HG03432 (cell line): ENCODE data around the gene ZKSCAN5.
A peak's percentile ranks its signal among the peaks of the same experiment; 100 is the strongest.
"Not testable (repeated sequence)": the region's sequence is repeated elsewhere in the genome, so short reads cannot be mapped to it uniquely, and the experiment has no call there.

ENCODE experiments used
- ATAC-seq: cut with Tn5 transposase; IDR thresholded peaks from one replicate; pipeline ENCODE4 v1.9.1; 2021; ENCODE audit warnings: mild to moderate bottlenecking, moderate library complexity; ENCODE audit not compliant: unreplicated experiment

ZKSCAN5 gene

DNA sequence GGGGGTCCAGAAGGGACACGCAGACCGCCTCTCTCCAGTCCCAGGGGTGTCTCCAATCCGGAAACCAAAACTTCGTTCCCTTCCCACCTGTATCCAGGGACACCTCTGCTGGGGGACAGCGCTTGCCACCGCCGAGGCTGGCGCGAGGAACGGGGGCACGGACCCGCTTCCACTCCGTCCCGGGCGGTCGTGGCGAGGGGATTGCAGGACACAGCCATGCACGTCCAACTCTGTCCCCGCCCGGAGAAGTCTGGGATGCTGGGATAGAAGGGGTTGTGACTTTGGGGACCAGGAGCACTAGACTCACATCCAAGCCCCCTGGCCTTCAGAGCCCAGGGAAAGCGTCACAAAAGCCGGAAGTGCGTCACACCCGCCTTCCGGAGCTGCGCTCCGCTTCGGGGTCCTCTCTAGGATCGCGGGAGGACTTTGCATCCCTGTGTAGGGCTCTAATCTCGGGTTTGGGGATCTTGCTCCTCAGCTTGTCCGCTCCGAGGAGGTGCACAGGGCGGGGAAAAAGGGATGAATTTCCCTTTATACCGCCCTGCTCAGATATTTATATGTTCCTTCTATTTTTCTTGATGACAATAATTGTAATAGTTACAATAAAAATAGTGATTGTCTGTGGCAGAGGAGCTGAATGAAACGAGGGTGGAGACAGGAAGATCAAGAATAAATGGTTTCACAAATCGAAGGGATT is 47.5 kb downstream of the ZKSCAN5 start, which contains the start of gene FAM200A:
Gene FAM200A (minus strand): TSS at position 348 of the 697 bp plus-strand sequence. CDS start 3,707 bp downstream, outside the sequence.
- ATAC-seq, result peak; percentile 96

DNA sequence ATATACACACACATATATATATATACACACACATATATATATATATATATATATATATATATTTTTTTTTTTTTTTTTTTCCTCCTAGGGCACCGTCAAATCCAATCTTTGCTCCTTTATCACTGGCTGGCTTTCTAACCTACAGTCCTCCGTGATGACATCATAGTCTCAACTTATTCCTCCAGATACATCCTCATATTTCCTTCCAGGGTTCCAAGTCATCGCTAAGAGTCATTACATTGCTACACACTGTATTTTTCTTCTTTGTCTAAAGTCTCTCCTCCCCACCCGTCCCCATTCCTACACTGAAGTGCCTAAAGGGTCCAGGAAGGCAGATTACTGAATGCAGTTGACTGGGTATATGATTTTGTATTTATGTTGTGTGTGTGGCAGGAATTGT is 48.6 kb downstream of the ZKSCAN5 start:
- no peak for ATAC-seq

DNA sequence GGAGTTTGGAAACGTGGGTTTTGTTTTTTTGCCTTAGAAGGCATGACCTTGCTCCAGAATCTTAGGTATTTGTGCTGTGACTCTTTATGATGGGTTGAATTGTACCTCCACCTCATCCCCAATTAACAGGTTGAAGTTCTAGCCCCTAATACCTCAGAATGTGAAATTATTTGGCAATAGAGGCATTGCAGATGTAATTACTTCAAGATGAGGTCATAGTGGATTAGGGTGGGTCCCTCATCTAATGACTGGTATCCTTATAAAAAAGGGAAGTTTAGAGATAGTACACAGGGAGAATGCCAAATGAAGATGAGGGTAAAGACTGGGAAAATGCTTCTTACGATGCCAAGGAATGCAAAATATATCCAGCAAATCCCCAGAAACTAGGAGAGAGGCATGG is 50.5 kb downstream of the ZKSCAN5 start:
- ATAC-seq, result no peak

DNA sequence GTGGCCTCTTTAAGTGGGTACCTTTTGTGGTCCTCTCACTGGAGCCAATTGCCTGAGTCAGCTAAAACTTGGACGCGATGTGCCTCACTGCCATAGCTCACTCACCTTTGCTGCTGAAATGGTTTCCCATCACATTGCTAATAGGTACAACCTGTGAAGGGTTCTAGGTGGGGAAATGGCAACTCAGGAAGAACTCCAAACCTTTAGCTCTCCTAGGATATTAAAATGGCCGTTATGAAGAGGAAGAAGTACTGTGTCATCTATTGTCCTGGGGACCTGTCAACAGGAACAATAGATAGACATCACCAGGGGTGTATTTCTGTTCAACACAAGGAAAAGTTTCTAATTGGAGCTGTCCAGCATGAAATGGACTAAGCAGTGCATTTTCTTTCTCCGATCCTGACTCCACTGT is 52.7 kb downstream of the ZKSCAN5 start:
- no peak for ATAC-seq

DNA sequence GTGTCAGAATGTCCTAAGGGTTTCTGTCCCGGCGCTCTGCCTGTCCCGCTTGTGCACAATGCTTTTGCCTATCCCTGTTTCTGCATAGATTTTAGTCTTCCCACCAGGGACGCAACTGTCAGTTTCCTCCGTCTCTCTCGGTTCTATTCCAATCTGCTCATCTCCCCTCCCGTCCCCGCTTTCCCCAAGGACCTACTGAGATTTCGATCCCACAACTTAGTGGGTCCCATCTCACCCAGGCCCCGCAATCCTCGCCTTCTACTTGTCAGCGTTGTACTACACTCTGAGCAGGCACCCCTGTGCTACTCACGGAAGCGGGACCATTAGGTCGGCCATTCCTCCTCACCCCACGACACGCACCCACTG is 53.5 kb downstream of the ZKSCAN5 start:
- ATAC-seq, result peak; percentile 48

DNA sequence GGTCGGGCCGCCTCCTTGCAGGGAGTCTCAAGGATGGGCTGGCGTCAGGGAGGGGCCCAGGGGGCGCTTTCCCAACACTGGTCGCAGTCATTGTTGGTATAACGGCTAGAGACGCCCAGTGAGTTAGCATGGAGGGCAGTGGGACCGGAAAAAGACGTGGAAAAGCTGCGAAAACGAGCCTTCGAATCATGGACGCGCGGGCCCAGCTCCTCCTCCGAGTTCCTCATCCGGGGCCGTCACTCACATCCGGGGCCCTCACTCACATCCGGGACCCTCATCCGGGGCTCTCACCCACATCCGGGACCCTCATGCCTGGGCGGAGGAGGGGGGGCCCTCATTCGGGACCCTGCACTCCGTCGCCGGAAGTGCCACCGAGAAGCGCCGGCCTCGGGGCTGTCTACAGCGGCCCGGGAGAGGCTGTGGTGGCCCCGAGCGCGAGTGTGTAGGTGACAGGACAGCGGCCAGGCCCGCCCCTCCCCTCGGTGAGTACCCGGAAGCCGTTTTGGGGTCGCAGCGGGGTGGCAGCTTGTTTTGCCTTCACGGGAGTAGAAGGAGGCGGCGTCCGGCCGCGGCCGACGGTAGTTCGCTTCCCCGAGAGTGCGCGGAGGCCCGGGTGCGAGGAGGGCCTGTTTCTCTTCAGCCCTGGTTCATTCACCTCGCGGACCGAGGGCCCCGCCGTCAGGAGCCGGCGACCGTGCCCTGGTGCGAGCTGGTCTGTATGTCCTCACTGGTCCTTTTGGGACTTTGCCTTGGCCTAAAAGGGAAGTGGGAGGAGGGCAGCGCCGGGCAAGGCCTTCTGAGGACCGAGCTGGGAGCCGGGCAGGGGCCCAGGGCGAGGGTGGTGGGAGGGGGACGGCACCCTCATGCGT is 54.1 kb downstream of the ZKSCAN5 start, which contains the start of gene ZNF655:
Gene ZNF655 (plus strand): TSS at position 337 of the 869 bp plus-strand sequence. CDS start 1,918 bp downstream, outside the sequence.
- ATAC-seq, result peak; percentile 80

DNA sequence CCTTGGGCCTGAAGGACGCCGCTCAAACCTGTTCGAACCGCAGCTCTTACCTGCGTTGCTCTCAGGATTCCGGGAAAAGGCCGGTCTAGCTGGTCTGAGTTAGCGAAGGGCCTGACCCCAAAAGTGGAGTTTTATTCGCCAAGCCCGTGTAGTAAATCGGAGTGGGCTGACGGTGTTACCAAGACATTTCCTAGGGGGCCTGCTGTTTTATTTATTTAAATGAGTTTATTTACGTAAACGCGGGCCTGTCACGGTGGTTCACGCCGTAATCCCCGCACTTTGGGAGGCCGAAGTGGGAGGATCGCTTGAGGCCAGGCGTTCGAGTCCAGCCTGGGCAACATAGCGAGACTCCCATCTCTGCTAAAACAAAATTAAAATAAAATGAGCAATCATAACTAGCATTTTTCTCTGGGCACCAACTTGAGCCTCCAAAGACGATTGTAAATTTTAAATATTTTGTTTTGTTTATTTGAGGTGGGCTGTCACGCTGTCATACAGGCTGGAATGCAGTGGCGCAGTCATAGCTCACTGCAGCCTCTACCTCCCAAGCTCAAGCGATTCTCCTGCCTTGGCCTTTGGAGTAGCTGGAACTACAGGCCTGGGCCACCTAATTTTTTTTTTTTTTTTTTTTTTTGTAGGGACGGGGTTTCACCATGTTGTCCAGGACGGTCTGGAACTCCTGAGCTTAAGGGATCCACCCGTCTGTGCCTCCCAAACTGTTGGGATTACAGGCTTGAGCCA is 54.9 kb downstream of the ZKSCAN5 start:
- ATAC-seq, result no peak

DNA sequence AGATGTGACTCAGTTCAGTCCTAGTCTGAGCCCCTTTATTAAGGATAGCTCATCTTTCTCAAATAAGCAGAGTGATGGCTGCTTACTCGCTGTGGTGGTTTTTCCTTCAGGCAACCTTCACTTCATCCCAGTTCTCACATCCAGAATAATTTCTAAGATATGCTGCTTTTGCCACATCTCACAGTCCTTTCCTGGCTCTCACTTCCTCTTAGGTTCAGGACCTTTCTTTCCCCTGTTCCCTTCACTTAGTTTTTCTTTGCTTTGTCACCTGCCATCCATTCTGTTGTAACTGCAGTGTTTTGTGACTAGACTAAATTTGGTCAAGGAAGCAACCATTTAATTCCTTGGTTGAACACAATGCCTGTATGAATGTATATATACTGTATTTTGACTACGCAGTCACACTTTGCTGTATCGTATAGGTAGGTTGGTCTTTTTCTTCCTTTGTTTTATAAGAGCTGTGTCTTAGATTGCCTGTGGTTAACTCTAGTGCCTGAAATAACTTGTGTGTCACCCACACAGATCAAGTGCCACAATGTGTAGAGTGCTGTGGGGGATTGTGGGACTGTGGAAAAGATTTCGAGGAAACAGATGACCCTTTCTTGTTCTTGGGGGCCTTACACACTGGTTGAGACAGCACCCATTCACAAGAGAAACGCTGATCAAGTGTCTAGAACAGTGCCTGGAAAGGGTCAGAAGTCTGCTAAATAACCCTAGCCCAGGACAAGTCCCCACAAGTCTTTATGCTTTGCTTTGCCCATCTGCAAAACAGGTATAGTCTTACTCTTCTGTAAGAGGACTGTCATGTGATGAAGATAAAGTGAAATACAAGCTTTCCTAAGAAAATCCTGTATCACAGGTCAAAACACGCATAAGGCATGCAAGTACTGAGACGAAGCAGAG is 56.6 kb downstream of the ZKSCAN5 start:
- ATAC-seq, result no peak

DNA sequence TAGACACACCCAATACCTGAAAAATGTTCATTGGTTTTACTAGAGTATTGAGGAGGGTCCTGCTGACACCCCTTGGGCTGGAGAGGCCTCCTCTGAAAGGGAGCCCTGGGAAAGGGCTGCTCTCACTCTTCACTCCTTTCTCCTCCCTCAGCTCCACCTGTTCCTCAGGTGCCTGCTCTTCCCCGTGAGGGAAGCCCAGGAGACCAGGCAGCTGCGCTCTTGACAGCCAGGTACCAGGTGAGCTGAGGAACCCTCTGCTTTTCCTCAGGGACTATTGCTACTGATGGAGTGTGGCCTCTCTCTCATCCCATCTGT is 57.2 kb downstream of the ZKSCAN5 start:
- ATAC-seq, result no peak

DNA sequence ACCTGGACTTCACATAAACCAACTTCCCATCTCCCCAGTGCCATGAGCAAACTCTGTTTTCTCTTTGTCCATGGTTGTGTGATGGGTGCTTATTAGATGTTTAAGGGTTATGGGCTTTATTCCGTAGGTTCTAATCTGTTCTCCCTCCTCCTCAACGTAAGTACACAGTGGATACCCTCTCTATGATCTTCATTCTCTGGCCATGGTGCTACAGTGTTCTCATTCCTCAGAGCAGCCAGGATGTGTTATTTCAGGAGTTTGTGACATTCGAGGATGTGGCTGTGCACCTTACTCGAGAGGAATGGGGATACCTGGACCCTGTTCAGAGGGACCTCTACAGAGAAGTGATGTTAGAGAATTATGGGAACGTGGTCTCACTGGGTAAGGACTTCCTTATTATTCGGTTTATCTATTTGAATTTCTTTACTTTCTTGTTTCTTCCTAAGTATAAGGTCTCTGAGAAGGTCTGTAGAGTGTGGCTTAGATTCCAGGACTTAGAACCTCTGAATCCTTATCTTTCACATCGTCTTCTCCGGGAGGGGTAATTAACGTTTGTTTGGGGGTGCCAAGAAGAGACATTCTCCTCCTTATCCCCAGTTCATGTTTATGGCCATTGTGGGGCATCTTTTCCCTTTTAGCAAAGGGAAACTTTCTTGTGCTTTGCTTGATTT is 57.8 kb downstream of the ZKSCAN5 start:
- ATAC-seq, result no peak

DNA sequence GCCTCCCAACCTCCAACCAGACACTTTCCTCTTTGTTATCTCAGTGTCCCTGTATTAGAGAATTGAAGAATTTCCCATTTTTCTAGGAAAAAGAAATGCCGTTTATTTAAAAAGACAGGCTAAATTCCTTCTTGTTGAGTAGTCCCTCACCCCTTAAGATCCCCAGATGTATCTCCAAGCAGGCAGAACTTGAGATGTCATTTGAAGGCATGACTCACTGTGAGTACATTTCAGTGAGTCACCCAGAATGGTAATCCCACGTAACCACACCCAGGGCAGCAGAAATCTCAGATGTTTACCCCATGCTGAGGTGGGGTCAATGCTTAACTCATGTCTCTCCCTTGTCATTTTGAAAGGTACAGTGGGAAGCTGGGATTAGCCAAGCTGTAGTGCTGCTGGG is 58.4 kb downstream of the ZKSCAN5 start:
- ATAC-seq, result no peak

DNA sequence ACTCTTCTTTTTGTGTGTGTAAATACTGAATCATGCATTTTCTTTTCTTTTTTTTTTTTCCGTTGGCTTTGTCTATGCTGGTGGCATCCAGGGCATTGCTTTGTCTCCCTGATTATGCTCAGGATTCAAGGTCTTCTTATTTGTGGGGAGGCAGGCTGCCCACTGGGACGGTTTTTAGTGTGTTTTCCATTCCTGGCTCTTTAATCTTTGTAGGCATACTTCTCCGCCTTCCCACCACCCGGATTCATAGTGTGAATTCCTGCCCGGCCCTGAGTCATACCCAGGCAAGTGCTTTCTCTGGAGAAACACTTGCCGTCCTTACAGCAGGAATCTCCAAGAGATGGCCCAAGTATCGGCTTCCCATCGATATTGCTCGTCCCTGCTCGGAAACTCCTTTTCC is 59.2 kb downstream of the ZKSCAN5 start:
- no peak for ATAC-seq

DNA sequence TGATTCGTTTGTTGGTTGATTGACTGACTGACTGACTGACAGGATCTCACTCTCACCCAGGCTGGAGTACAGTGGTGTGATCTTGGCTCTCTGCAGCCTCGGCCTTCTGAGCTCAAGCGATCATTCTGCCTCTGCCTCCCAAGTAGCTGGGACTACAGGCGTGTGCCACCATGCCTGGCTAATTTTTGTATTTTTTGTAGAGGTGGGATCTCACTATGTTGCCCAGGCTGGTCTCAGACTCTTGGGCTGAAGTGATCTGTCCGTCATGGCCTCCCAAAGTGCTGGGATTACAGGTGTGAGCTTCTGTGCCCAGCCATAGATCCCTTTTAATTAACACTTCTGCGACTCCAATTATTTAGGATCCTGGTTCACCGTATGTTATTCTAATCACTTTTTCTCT is 64.3 kb downstream of the ZKSCAN5 start:
- ATAC-seq, result not testable (repeated sequence)

DNA sequence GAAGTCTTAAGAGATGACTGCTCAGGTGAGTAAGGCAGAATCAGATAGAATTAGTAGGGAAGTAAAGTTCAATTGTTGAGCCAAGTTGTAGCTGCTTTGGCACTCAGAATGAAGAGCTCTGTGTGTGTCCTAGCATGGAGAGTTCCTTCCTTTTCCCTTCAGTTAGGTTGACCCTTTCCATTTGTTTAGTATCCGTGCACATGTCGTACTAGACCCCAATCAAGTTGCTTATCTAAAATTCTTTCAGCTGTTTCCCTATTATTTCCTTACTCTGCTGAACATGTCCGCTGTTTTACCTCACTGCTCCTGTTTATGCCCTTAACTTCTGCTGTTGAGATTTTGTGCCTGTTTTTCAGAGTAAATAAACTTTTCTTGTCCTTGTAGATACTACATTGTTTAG is 67.3 kb downstream of the ZKSCAN5 start:
- no peak for ATAC-seq

DNA sequence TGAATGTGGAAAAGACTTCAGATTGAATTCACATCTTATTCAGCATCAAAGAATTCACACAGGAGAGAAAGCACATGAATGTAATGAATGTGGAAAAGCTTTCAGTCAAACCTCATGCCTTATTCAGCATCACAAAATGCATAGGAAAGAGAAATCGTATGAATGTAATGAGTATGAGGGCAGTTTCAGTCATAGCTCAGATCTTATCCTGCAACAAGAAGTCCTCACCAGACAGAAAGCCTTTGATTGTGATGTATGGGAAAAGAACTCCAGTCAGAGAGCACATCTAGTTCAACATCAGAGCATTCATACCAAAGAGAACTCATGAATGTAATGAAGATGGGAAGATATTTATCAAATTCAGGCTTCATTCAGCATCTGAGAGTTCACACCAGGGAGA is 68.8 kb downstream of the ZKSCAN5 start:
- no peak for ATAC-seq

DNA sequence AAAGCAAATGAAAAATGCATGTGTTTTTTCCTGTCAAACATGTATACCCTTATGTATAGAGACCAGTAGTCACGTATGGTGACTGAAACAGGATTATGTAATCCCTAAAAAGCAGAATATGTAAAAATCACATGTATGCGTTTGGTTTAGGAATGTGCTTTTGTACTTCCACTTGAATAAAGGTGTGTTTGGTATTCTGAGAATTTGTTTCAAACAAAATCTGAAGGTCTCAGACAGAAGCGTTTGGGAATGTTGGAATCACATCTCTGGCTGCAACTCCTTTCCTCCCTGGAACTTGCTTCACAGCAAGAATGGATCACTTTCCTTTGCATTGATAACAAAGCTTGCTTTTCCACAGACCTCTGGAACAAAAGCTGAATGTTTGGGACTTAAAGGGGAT is 71.8 kb downstream of the ZKSCAN5 start:
- no peak for ATAC-seq

DNA sequence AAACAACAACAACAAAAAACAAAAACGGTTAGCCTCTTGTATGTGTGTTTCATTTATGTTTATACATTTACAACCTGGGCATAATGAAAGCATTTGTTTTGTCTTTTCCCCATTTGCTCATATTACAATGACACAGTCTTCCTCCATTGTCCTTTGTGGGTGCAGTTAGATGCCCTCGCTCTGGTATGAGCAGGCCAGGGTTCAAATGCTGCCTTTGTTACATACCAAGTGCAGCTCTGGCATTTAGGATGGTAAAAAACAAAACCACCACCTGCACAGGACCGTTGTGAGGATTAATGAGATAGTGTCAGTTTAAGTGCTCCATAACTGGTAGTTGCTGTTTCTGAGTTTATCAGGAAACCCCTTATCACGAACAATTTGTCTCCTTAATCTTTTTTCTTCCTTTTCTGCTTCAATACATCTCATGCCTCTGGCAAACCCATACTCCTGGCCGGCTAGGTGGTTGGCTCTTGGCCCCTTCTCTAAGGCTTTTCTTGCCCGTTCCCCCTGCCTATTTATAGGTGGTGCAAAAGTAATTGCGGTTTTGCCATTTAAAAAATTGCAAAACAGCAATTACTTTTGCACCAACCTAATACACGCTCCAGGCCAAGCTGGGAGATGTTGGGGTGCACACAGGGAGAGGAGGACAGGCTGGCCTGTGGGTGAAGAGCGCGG is 75.0 kb downstream of the ZKSCAN5 start:
- no peak for ATAC-seq

DNA sequence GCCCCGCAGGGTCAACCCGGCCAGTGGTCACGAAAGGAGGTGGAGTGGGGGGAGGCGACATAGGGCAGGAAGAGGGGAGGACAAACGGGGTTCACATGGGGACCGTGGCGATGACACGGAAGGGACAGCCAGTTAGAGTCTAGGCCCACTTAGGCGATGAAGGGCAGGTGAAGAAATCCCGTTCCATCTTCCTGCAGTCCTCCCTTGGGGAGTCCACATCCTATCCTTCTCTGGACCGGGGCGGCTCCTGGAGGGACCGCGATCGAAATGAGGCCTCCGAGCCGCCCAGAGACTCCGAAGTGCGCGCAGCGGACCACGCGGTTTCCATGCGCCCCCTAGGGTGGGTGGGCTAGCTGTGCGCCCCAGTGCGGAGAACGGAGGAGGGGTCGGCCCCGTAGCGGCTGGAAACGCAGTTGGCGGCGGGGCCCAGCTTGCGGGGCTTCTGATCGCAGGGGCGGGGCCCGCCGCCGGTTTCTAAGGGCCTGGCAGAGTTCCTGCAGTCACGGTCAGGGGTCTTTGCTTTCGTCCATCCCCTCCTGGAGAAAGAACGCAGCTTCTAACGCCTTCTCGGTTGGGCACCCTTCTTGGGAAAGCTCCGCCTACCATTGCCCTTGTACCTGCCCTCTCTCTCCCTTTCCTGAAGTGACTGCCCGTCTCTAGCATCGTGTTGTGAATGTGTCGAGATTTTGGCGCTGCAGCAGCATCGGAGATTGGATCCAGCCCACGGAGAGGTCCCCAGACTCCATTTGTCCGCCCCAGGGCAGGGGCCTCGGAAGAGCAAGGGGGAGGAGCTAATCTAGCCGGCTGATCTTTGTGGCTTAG is 75.7 kb downstream of the ZKSCAN5 start:
- ATAC-seq, result no peak
